Body of pancreas (tissue), 4 donors: ENCODE data around the gene TUT1.

Source experiments
- CTCF ChIP-seq, 7 experiments: fragments of 450-650 bp in 4 of 7; fragments of 200-600 bp in 3 of 7; sonication (generic) in 3 of 7; IDR thresholded peaks; one replicate each; pipeline ENCODE4 v1.5.1; 2016 to 2019; ENCODE audit warnings: antibody characterized with exemption in 7 of 7
- POLR2A ChIP-seq, 3 donors: fragments of 450-650 bp; IDR thresholded peaks; one replicate each; pipeline ENCODE4 v1.6.1; 2016; ENCODE audit warnings: antibody characterized with exemption in 3 of 3, mild to moderate bottlenecking in 2 of 3

DNA sequence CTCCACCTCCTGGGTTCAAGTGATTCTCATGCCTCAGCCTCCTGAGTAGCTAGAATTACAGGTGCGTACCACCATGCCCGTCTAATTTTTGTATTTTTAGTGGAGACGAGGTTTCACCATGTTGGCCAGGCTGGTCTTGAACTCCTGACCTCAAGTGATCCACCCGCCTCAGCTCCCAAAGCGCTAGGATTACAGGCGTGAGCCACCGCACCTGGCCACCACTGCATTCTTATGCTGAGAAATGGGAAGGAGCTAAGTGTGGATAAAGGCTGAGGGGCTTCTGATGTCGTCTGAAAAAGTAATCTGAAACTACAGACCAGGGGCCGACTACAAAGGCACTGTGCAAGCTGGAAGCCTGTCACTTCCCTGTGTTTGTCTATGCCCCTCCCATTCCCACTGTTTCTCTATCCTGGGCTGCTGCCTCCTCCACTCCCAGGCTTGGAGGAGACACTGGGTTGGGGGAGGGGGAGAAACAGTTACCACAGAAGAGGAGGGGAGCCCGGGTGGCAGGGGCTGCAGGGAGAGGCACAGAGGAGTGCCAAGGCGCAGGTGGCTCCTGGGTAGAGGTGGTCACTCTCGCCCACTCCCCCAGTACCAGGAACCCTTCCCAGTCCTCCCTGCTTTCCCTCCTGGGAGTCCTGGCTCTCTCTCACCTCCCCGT lies 13.3 kb upstream of the TUT1 start:
- no peak for TF ChIP-seq CTCF (IDR thresholded peaks at IDR 0.05)
- TF ChIP-seq POLR2A (IDR thresholded peaks at IDR 0.05), result no peak
